Fibroblast of lung (primary cell): ENCODE measurements around the gene LRMDA. TPM values are rescaled to one million over a fixed set of nuclear protein-coding genes. Genes with fewer than 3 reads are reported as not detected.

Source experiments
- DNase-seq, 2 donors: peaks; one replicate each; pipeline versions ENCODE4 v3.0.0 to v3.0.0-alpha.2; 2010; ENCODE audit warnings: low read depth in 2 of 2
- H2AFZ ChIP-seq: 2 replicates; pipeline ENCODE4 v1.5.1; 2012; ENCODE audit warnings: low read length, control low read depth, inconsistent platforms
- H3K27ac ChIP-seq: 2 replicates; pipeline ENCODE4 v1.5.1; 2011; ENCODE audit warnings: low read length, control low read depth; ENCODE audit not compliant: insufficient read depth
- H3K27me3 ChIP-seq: 2 replicates; pipeline ENCODE4 v1.5.1; 2011; ENCODE audit warnings: mild to moderate bottlenecking, low read length; ENCODE audit not compliant: control insufficient read depth, insufficient read depth
- H3K36me3 ChIP-seq: 2 replicates; pipeline ENCODE4 v1.5.1; 2011; ENCODE audit warnings: low read length; ENCODE audit not compliant: control insufficient read depth, insufficient read depth
- H3K4me1 ChIP-seq: 2 replicates; pipeline ENCODE4 v1.5.1; 2011; ENCODE audit warnings: low read length; ENCODE audit not compliant: control insufficient read depth, insufficient read depth; ENCODE audit errors: extremely low read depth
- H3K4me2 ChIP-seq: 2 replicates; pipeline ENCODE4 v1.5.1; 2011; ENCODE audit warnings: low read length, control low read depth; ENCODE audit not compliant: insufficient read depth; ENCODE audit errors: extremely low read depth
- H3K4me3 ChIP-seq, 4 experiments: fragments of 200-600 bp in 1 of 4; sonication (generic) in 1 of 4; replicated peaks in 1 of 4; 2 replicates each; pipeline ENCODE4 v1.5.1; 2011 to 2016; ENCODE audit warnings: low read length in 4 of 4, low read depth in 3 of 4, mild to moderate bottlenecking in 3 of 4, control low read depth in 2 of 4, inconsistent platforms in 1 of 4, mixed read lengths in 1 of 4; ENCODE audit not compliant: insufficient read depth in 1 of 4; ENCODE audit errors: control extremely low read depth in 1 of 4
- H3K79me2 ChIP-seq: 2 replicates; pipeline ENCODE4 v1.5.1; 2012; ENCODE audit warnings: mild to moderate bottlenecking, low read length, inconsistent platforms; ENCODE audit not compliant: control insufficient read depth, insufficient read depth
- H3K9ac ChIP-seq: 2 replicates; pipeline ENCODE4 v1.5.1; 2011; ENCODE audit warnings: mild to moderate bottlenecking, low read length, control low read depth; ENCODE audit not compliant: insufficient read depth
- H3K9me3 ChIP-seq: 2 replicates; pipeline ENCODE4 v1.5.1; 2012; ENCODE audit warnings: low read depth, low read length; ENCODE audit not compliant: control insufficient read depth, insufficient read depth
- H4K20me1 ChIP-seq: 2 replicates; pipeline ENCODE4 v1.5.1; 2011; ENCODE audit warnings: low read length; ENCODE audit not compliant: control insufficient read depth, insufficient read depth; ENCODE audit errors: extremely low read depth
- CTCF ChIP-seq, 2 donors: IDR thresholded peaks in 1 of 2; conservative IDR thresholded peaks in 1 of 2; 1 replicate in 1 of 2; 2 replicates in 1 of 2; pipeline ENCODE4 v1.5.1; 2011 to 2012; ENCODE audit warnings: low read length in 2 of 2, control low read depth in 1 of 2, inconsistent platforms in 1 of 2, low read depth in 1 of 2, mild to moderate bottlenecking in 1 of 2
- EZH2 ChIP-seq: IDR thresholded peaks from 2 replicates; pipeline ENCODE4 v1.5.1; 2012; ENCODE audit warnings: low read length, control low read depth, mild to moderate bottlenecking; ENCODE audit errors: missing control alignments
- polyA plus RNA-seq, 2 donors: library from polyadenylated mRNA; depleted of rRNA in 1 of 2; stranded (reverse) in 1 of 2; unstranded in 1 of 2; fragments of >200 nt; gene quantifications; 2 replicates each; pipeline ENCODE4 v1.2.1, GENCODE V29; 2011 to 2012; ENCODE audit warnings: missing spikeins in 1 of 2
- total RNA-seq: library from RNA; depleted of rRNA; stranded (reverse); fragments of >200 nt; gene quantifications from 2 replicates; pipeline ENCODE4 v1.2.1, GENCODE V29; 2014

Gene LRMDA
- total and polyA plus RNA-seq, 2 donors (not counting 1 experiment from before 2014, with no cell fraction given): 1.7 to 2.0 TPM

GRCh38 chr10:75403144-75403938 lies 28.1 kb upstream of the LRMDA start:
- no peaks in the 10 kb centered on the region for H4K20me1 ChIP-seq
- H3K79me2 ChIP-seq: peaks cover 26% of the 10 kb centered on the region
- peak; percentile 35 to 55 for DNase-seq
- peak overlapping the region; percentile 78 to 98 (median 88) for H3K4me3 ChIP-seq
- H2AFZ ChIP-seq: peak overlapping the region; percentile 50
- H3K4me1 ChIP-seq: peaks cover 2% of the 10 kb centered on the region
- no peak for TF ChIP-seq CTCF (conservative IDR thresholded peaks at IDR 0.05 in 1 of 2, IDR thresholded peaks at IDR 0.05 in 1 of 2; ENCODE audit: low read depth in 1 of 2, low read length in 2 of 2)
- no peak for TF ChIP-seq EZH2
- peak overlapping the region; percentile 44 for H3K9ac ChIP-seq
- peaks cover 7% of the 10 kb centered on the region for H3K36me3 ChIP-seq
- peak overlapping the region; percentile 48 for H3K27ac ChIP-seq
- H3K4me2 ChIP-seq: peak overlapping the region; percentile 97
- H3K27me3 ChIP-seq: no peaks in the 10 kb centered on the region
- no peaks in the 10 kb centered on the region for H3K9me3 ChIP-seq

GRCh38 chr10:75403939-75404814 lies 27.2 kb upstream of the LRMDA start:
- DNase-seq: peak in 1 of 2 donors; percentile 35
- peak overlapping the region; percentile 97 for H3K4me2 ChIP-seq
- no peaks in the 10 kb centered on the region for H3K27me3 ChIP-seq
- H4K20me1 ChIP-seq: no peaks in the 10 kb centered on the region
- no peak overlapping the region for H2AFZ ChIP-seq
- H3K4me3 ChIP-seq: peak overlapping the region; percentile 33 to 98 (median 88)
- H3K36me3 ChIP-seq: peaks cover 2% of the 10 kb centered on the region
- no peak overlapping the region for H3K27ac ChIP-seq
- H3K9ac ChIP-seq: no peak overlapping the region
- H3K4me1 ChIP-seq: peaks cover 2% of the 10 kb centered on the region
- TF ChIP-seq EZH2: no peak
- TF ChIP-seq CTCF (conservative IDR thresholded peaks at IDR 0.05 in 1 of 2, IDR thresholded peaks at IDR 0.05 in 1 of 2; ENCODE audit: low read depth in 1 of 2, low read length in 2 of 2): no peak
- H3K9me3 ChIP-seq: no peaks in the 10 kb centered on the region
- H3K79me2 ChIP-seq: peaks cover 18% of the 10 kb centered on the region
